DMS53 treated with DMSO at 0.1 percent for 48 hours (cell line): ENCODE results near the gene PRDM16.

Source experiments
- DNase-seq: peaks from one replicate; lab custom pipeline; 2025; ENCODE audit not compliant: unreplicated experiment; lab: John Stamatoyannopoulos, UW

Gene PRDM16

DNA sequence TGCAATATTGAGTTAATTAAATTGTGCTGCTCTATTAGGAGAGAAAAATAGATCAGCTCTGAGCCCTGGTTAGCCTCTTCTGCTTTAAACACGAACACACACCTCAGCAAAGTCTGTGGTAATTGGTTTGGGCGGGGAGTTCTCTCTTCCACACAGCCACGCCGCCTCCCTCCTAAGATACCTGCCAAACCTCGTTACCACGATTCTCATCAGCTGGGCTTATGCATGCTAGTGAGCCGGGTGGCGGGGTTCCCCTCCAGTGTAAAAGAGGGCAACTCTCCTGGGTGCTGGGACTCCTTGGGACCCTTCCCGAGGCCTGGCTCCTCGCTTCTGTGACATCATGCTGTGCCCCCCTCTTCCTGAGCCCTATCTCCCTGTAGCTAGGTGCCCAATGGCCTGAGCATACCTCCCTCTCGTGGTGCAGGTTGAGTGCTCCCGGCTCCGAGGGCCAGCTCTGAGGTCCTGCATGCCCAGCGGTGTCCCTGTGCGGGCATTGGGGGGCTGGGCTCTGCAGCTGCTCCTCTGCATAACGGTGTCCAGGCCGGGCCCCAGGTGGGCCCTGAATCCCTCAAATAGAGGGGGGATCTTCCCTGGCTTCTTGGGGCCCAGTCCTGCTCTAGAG, 182.9 kb downstream of the PRDM16 start:
- no peak for DNase-seq

DNA sequence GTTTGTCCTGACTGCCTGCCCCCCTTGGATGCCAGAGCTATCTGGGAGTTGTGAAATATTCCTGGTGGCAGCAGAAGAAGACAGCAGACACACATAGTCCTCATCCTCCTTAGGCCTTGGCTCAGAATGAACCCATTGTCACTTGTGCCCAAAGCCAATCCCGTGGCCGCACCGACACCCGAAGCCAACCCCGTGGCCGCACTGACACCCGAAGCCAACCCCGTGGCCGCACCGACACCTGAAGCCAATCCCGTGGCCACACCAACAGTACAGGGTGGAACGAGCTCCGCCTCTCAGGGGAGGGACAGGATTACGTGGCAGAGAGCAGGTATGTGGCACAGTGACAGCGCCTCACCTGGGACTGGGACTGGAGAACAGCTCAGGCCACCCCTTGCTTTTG, 186.7 kb downstream of the PRDM16 start:
- DNase-seq = no peak

DNA sequence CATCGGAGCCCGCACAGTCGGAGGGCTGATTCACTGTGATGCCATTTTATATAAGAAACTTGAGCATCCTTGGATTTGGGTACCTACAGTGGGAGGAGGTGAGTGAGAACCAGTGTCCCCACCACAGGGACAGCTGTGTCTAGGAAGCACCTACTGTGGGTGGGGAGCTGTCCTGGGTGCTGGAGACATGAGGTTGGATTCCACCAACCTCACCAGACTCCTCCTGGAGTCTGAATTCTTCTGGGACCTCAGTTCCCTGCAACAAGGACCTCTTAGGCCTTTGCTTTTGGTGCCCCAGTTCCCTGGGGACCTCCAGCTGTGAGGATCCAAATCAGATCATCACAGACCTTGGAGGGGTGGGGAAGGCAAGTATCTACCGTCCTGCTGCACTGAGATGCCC, 188.8 kb downstream of the PRDM16 start:
- no peak for DNase-seq

DNA sequence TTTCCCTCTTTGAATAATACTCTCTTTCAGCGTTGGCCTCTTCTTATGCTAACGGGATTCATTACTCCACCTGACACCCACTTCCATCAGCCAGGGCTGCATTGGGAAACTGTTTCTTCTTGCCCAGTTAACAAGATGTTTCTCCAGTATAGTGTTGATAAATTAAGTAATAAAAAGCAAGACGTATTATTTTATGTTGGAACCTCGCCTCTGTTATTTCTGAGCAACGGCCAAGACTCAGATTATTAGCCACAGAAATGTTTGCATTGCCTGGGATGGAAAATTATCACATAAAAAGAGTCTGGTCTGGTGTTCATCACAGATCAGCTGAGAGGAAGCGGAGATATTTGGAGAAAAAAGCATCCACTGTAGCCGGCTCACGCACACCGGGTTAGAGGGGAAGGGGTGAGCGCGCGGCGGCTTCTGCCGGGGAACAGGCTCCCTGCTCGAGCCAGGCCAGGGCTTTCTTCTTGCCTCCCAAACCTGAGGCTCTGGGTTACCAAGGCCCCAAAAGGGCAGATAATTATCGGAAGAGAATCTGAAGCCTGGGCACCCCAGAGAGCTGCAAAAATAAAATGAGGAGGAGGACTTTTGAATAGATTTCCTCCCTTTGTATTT, 189.5 kb downstream of the PRDM16 start:
- no peak for DNase-seq

DNA sequence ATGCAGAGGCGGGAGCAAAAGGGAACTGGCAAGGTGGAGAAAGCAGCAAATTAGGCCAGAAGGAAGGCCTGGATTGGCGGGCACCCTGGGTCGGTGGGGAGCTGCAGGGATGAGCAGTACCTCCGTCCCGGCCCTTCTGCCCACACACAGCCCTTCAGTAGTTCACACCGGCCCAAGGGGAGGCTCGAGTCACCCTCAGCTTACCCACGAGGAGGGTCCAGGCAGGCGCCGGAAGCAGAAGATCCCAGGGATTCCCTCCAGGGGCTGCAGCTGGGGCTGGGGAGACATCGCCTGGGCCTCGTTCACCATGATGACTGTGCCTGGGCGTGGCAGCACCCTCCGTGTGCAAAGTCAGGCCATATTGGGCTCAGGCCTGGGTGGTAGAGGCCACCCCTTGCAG, 190.0 kb downstream of the PRDM16 start:
- no peak for DNase-seq

DNA sequence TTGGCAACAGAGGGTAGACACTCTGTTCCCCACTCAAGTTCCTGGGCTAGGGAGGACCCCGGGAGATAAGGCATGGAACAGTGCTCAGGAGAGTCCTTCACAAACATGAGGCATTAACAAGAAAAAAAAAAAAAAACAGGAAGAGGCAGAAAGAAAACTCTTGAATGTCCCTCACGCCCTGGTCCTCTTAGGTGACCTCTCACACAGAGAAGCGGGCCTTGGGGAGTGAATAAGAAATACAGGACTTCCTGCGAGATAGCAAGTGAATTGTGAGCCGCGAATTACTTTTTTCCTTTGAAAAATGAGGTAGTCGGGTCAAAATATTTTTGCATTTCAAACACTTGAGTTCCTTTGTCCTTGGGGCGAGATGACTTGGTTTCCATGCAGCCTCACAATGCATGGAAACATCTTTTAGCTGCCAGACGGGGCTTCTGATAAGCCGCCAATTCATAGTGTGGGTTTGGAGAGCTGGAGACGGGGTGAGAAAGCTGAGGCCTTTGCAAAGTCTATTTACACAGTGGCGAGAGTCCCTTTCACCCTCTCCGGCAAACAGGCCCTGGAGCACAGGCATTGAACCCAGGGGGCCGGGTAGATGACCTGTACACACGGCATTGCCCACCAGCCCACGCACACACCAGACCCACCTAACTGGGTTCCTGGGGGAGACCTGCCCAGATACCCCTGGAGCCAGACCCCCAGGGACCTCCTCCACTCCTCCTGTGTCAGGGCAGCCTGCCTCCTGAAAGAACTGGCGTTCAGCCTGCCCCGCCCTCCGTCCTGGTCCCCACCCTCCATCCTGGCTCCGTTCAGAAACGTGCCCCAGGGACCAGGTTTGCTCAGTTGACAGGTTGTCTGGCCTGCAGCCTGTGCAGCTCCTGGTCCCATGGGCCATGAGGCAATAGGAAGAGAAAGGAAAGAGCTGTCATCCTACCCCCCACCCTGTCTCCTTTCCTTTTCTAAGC, 192.3 kb downstream of the PRDM16 start:
- DNase-seq = no peak

DNA sequence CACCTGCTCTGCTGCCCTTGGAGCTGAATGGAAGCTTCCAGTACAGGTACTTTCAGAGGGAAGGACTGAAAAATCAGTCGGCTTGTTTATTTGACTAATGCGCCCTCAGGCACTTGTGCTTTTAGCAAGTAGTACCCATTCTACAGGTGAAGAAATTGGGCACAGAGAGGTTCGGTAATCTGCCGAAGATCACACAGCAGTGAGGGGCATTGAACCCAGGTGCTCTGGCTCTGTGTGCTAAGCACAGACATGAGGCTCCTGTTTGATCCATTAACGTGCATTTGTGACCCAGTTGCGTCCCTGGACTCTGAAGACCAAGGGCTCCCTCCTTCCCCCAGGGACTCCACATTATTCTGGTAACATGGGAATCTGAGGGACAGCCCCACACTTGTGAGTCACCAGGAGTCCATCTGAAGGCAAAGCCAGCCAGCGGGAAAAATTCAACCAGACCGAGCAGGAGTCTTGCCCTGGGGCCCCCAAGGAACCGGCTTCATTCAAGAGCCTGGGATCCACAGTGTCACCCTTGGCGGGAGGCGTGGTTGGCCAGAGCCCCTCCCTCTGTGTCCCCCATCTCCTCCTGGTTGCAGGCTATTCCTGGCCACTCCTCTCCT, 193.1 kb downstream of the PRDM16 start:
- DNase-seq = no peak

DNA sequence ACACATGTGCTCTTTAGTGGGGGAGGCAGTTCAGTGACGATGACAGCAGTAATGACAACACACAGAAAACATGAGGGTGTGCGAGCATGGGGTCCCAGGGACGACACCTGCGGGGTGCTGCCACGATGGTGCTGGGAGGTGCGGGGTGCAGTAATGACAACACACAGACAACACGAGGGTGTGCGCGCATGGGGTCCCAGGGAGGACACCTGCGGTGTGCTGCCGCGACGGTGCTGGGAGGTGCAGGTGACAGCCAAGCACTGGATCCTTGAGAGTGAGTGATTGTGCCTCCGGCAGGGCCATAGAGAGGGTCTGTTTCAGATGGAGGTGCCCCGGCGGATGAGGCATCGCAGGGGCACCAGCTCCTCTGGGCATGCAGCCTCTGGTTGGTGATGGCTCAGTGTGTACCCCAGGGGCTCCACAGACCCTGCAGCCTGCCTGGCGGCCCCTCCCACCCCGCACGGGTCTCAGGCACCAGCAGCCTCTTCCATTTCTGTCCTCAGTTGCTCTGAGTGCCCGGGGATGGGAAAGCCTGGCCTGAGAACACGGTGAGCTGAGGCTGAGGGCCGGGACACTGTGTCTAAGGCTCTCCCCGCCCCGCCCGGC, 193.8 kb downstream of the PRDM16 start:
- DNase-seq = no peak

DNA sequence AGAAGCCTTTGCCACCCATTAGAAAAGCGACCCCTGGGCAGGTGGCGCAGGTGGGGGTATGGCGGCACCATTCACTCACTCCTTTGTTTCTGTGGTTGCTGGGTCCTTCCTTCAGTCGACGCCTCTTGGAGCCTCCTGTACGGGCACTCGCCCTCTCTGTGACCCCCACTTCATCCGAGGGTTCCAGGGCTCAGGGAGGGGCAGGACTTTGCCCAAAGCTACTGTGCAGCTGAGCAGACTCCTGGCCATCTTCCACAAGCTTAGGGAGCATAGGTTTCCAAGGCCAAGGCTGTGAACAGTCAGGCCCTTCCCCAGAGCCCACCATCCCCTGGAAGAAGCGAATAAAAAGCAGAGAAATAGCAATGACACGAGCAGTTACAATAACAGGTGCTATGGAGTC, 194.8 kb downstream of the PRDM16 start:
- DNase-seq = no peak

DNA sequence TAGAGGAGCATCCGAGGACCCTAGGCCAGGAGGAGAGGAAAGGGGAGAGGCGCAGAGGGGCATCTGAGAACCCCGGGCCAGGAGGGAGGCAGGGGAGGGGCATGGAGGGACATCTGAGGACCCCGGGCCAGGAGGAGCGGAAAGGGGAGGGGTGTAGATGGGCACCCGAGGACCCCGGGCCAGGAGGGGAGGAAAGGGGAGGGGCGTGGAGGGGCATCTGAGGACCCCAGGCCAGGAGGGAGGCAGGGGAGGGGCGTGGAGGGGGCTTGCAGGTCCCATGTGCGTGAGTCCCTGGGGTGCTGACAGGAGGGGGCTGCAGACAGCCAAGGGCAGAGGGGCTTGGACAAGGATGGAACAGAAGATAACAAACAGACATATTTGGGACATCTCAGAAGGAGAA, 195.5 kb downstream of the PRDM16 start:
- DNase-seq = no peak

DNA sequence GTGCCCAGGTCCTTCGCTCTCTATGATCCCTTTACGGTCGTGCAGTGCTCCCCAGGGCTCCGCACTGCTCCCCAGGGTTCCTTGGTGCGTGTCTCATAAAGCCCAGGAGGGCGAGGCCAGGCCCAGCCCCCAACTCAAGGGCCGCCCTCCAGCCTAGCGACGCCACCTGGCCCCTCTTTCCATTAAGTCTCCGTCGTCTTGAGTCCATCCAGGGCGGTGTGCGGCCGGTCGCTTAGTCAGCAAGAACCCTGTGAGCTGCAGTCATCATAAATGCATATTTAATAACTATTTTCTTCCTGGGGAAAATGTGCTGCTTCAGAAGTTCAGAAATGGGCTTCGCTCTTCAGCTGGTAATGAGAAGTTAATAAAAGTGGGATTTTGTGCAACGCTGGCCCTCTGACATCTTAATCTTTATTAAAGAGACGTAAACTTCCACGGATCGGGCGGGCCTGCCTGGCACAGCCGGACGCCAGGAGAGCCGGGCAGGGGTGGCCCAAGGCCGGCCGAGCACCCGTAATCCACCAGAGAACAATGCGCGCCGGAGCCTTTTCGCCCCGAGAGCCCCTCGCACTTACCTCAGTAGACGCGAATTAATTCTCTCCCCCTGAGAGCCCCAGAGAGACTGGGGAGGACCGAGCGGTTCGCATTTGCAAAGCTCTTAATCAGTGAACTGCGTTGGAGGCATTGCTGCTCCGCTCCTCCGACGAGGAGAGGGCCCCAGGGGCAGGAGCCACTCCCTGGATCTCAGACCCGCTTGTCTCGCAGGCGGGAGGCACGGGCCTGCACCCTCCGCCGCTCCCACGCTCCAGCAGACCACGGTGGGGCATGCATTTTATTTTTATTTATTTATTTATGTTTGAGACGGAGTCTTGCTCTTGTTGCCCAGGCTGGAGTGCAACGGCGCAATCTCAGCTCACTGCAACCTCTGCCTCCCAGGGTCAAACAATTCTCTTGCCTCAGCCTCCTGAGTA, 197.1 kb downstream of the PRDM16 start:
- DNase-seq = no peak

DNA sequence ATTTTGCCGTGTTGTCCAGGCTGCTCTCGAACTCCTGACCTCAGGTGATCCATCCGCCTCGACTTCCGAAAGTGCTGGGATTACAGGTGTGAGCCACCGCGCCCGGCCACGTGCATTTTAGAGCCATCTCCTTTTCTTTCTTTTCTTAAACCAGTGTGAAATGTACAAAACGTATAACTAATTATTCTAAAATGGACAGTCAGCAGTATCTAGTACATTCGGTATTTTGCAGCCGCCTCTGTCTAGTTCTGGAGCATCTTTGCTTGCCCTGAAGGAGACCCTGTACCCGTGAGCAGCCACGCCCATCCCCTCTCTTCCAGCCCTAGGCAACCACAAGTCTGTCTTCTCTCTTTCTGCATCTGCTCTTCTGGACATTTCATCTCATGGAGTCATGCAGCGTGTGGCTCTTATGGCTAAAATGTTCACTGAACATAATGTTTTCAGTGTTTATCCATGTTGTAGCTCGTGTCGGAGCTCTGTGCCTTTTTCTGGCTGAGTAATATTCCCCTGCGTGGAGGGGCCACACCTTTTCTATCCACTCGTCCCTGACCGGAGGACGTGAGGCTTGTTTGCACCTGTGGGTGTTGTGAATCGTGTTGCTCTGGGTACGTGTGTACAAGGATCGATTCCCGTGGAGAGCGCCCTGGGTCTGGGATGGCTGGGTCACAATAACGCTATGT, 198.0 kb downstream of the PRDM16 start:
- DNase-seq = no peak

DNA sequence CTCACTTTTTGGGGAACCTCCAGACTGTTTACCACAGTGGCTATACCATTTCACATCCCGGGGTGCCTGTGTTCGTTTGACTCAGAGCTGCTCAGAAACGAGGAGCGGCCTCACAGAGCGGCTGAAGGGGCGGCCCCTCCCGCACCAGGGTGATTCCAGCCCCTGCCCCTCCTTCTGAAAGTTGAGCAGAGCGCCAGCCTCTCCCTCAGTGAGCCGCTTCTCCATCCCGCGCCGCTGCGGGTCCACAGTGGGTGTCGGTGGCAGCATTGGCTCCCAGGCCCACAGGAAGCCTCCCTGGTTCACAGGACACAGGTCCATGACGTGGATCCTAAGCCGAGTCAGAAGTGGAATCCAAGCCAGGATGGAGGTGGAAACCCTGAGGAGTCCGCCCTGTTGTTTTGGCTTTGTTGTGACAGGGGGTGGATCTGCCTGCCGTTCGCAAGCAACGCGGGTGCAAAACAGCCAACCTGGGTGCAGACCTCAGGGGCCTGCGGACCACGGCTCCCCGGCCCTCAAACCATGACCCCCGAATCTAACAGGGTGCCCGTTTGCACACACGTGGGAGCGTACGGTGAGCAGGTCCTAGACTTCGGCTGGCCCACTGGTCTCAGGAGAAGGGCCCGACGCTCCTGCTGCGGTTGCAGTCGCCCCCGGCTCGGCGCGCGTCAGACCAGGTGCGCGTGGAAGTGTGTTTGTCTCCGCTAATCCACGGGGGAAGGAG, 198.7 kb downstream of the PRDM16 start:
- DNase-seq = no peak

DNA sequence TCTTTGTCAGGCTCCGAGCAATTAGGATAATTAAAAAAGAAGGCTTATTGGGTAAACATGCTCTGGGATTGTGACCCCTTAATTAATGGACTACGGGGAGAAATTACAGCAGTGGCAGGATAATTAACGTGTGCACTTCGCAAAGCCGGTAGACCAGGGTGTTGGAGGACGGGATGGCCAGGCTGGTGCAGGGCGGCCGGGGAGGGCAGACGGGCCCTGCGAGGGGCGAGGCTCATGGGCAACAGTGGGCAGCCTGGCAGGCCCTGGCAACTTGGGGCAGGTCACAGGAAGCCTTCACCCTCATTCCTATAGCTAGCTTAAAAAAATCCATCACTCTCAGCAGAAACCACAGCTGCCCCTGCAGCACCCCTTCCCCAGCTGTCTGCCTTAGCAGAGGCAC, 199.3 kb downstream of the PRDM16 start:
- DNase-seq = no peak

DNA sequence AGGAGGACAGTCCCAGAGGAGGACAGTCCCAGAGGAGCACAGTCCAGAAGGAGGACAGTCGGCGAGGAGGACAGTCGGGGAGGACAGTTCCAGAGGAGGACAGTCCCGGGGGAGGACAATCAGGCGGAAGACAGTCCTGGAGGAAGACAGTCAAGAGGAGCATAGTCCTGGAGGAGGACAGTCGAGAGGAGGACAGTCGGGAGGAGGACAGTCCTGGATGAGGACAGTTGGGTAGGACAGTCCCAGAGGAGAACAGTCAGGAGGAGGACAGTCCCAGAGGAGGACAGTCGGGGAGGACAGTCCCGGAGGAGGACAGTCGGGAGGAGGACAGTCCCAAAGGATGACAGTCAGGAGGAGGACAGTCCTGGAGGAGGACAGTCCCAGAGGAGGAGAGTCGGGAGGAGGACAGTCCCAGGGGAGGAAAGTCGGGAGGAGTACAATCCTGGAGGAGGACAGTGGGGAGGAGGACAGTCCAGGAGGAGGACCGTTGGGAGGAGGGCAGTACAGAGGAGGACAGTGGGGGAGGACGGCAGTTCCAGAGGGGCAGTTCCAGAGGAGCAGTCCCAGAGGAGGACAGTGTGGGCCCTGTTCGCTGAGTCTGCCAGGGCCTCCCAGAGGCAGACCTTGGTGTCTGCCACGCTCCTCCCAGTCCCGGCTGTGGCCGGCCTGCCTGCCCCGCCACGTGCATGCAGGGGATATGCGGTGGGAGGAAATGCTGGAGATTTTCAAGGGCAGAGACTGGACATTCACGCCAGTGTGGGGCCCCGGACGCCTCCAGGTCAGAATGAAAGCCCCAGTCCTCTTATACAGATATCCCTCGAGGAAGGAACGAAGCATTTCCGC, 201.6 kb downstream of the PRDM16 start:
- no peak for DNase-seq

DNA sequence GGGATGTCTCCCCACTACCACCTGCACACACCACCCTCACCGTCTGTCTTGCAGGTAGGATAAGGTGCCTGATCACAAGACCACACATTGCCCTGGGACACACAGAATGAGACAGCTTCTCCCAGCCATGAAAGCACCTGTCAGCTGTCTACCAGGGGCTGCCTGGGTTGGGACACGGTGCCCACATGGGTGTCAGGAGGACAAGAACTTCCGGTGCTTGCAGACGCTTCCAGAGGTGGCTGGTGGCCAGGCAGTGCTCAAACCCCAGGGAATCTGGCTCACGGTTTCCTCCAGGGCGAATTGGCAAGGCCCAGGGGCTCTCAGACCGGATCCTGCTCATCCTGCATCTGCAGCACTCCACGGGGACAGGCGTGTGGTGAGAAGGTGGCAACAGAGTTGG, 202.9 kb downstream of the PRDM16 start:
- no peak for DNase-seq

DNA sequence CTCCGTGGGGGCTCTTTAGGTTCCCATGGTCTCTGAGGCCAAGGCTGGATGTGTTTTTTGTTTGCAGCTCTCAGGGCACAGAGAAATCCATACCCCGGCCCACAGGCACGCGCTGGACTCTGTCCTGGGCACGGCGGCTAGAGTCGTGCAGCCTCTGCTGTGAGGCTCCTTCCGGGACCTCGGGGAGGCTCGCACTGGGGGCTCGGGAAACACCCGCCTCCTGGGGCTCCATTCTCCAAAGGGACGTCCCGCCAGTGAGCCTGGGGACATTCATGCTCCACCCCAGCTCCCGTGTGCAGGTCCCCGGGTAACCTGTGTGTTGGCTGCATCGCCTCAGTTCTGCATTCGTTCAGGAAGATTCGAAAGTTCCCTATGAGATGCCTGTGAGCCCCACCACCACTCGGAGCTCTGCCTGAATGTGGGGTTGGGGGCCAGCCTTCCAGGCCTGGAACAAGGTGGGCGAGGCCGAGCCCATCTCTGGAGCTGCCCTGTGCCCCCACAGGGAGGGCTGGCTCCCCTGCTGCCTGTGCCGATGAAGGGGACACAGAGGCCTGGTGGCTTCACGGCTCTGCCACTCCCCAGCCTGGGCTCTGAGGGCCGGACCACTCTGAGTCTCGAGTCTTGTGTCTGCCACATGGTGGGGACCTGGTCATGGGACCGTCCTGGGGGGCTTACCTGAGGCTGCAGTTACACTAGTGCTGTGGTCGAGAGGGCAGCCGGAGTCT, 203.5 kb downstream of the PRDM16 start:
- DNase-seq = no peak
